ENCODE data around the gene ANAPC7.
"Not testable (repeated sequence)": the region's sequence is repeated elsewhere in the genome, so short reads cannot be mapped to it uniquely, and the experiment has no call there.

The ANAPC7 gene

DNA sequence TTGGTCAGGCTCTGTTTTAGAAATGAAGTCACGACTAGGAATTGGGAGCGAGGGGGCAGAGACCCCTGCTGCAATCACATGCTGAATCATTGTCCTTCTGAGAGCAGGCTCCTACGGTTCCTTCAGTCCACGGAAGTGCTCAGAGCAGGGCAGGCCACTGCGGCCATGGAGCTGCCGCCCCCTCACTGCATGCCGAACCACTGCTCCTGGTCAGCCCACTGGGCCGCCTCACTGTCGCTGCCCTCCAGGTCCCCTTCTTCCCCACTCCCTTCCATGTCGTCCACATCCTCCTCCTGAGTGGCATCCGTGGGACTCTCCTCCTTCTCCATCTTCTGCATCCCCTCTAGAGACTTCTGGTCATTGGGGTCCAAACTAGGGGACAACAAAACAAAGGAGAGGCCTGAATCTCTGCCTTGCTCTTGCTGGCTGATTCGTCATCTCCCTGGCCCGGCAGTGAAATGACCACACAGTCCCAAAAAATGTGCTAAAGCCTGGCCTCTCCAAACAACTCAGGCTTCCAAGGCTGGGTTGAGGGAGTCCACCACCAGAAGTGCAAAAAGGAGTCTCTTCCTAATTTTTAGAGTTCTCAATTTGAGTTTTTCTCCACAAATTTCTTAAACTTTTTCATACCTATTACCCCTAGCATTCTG, 29.4 kb downstream of the ANAPC7 start:
- no peak for DNase-seq (ENCODE audit: low read depth)

DNA sequence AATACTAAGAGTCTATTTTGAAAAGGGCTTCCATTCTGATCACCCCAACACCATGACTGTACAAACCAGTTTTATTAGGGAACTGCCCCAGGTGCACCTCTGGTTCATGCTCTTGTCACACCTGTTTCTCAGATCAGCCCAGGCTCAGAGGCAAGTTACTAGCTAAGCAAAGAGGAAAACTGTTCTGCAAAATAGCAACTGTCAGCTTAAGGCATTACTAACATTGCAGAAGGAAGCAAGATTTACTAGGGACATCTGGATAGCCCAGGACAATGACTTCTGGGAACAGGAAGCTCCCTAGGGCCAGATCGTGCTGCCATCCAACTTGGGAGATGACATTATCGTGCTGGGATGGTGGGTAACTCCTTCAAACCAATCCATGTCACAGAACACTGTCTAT, 30.1 kb downstream of the ANAPC7 start:
- no peak for DNase-seq (ENCODE audit: low read depth)

DNA sequence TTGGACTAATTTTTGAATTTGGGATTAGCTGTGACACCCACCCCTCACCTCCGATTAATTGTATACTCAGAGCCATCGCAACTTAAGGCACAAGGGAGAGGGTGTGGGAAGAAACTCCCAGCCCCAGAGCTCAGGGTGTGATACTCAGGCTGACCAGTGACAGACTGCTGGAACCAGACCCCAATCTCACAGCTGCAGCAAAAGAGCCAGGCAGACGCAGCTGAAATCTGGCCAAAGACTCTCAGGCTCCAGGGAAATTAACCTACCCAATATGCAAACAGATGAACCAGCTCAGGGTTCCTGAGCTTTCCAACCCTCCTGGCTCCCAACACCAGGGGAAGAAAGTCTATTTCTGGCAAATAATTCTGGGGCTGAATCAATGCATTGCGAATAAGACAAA, 30.5 kb downstream of the ANAPC7 start:
- no peak for DNase-seq (ENCODE audit: low read depth)

DNA sequence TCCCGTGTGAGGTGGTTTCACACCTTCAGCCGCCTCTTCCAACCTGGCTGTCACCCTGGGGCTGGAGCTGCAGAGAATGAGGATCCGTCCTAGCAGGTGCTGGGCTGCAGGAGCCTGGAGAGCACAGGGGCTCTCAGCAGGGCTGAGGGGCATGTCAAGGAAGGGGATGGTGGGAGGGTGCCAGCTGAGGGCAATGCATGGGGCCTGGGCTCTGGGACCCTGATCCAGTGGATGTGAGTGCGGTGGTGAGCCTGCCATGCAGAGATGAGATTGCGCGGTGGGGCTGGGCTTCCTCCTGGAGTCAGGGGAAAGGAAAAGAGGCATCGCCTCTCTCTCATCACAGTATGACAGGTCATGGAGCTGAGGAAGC, 31.5 kb downstream of the ANAPC7 start:
- DNase-seq (ENCODE audit: low read depth) = no peak

DNA sequence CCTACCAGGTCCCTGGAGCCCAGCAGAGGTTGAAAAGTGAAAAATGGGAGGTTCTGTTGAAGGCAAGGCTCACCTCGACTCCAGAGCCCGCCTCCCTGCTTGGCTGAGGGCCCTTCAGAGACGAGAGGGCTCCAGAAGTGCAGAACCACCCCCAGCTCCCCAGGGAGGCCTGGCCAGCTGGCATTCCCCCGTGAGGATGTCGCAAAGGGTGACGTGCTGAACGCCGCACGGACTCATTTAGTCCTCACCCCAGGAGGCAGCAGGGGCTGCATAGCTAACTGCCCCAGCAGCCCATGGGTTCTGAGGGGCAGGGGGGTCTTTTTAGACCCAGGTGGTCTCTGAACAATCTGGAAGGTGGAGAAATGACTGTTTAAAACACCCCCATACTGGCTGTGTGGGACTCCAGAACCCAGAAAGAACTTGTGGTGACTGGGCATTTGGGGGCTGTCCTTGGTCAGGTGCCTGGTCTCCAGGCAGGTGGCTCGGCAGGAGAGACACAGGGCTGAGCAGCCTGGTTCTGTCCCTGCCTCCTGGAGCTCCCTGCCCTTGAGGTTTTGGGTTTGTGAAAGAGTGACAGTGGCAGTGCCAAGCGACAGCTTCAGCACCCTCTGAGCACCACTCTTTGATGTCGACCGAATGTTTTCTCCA, 32.0 kb downstream of the ANAPC7 start:
- no peak for DNase-seq (ENCODE audit: low read depth)

DNA sequence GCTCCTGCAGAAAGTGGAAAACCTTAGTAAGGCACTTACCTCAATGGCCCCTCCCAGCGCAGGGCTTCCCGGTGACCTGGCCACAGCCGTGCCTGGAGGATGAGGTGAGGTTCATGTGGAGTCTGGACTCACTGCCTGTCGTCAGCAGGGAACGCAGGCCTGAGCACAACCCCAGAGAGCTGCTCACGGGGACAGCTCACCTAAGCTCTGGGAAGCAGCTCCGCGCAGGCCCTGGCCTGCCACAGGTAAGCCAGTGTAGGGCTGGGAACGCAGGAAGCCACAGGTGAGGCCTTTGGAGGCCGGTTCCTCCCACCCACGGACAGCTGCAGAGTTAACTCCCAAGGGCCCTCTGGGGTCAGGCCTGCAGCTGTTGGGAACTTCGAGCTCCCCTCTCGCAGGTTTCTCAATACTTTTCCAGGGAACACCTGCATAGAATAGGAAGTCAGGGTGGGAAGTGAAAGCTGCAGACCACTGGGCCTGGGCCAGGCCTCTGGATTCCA, 32.7 kb downstream of the ANAPC7 start:
- no peak for DNase-seq (ENCODE audit: low read depth)

DNA sequence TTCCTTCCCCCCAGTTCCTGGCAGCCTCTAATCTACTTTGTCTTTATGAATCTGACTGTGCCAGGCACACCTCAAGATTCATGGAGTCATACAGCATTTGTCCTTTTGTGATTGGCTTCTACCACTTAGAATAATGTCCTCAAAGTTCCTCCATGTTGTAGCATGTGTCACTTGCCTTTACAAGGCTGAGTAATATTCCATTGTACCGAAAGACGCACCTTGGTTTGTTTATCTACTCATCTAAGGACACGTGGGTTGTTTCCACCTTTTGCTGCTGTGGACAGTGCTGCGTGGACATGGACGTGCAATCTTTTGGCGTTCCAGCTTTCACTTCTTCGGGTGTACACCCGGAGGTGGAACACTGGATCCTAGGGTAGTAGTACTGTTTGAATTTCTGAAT, 33.5 kb downstream of the ANAPC7 start:
- no peak for DNase-seq (ENCODE audit: low read depth)

DNA sequence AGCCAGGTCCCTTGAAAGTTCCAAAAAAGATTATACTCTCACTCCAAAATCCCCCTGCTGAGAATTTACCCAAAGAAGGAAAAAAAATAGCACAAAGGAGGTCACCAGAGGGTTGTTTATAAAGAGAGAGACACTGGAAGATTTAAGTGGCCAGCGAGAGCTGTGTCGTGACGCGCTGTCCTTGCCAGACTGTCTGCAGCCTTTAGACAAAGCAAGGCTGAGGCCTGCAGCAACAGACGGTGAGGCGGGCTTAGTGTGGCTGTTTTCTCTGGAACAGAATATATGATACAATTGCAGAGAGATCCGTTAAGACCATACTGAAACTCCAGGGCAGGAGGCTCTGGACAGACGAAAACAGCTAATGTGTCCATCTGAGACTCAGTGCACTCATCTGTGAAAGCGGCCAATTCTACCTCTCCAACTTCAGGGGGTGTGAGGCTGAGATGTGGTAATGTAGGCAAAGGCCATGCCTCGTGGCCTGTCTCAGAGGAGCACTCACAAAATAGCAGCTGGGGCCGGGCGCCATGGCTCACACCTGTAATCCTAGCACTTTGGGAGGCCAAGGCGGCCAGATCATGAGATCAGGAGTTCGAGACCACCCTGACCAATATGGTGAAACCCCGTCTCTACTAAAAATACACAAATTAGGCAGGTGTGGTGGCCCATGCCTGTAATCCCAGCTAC, 36.2 kb downstream of the ANAPC7 start:
- no peak for DNase-seq (ENCODE audit: low read depth)

DNA sequence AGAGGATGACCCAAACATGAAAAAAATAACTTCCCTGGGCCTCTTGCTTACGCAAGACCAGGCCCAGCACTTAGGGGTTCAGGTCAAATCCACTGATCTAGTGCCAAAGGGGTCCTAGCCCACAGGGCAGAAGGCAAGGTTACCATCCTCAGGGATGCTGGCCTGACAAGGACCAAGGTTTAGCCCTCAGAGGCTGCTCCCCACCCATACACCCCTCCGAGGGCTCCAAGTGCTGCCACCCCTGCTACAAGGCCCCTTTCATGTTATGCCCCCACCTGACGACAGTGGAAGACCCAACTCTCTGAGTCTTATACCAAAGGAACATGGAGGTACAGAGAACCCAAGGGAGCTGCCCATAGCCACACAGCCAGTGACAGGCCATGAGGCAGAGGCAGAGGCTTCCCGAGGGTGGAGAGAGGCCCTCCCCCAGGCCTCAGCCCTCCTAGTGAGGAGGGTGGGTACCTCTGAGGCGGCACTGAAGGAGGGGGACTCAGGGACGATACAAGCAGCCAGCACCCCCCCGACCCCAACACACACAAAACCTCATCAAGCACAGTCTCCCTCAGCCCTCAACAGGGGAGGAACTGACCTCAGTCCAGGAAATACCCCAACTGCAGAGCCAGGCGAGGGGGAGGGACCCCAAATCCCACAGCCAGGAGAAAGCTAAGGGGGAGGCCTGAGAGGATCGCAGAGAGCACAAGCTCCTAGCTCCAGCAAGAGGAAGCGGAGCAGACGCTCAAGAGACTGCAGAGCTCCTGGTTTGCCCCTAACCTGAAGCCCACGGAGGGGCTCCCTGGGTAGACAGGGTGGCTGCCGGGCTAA, 37.0 kb downstream of the ANAPC7 start:
- DNase-seq (ENCODE audit: low read depth) = no peak

DNA sequence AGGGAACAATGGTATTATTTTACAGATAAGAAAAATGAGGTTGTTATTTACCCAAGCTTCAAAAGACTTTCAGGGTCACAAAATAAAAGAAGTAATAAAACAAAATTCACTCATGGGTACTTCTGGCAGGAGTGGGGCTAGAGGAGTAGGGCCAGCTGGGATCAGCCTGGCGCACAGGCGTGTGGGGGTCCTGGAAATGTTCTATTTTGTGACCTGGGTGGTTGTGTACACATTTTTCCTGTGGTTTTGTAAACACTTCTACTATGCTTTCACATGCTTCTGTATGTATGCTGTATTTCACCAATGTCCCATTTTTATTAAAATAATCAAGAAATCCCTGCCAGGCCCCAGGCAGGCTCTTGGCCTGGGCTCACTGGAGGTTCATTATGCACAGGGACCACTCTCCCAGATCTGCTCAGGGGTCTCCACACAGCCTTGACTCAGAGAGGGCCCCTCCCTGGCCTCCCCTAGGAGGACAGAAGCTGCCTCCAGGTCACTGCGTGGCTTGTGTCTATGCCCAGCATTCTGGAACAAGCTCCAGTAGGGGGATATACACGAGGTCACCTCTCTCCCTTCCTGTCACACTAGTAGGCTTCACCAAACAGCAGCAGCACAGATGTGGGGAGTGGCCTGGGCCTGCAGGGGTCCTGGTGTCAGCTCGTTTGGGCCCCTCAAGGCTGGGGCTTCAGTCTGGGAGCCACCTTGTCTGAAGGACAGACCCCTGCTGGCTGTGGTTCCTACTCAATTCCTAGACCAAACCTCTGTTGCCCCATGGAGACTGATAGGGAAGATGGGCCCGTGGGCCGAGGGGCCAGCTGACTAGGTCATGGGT, 37.8 kb downstream of the ANAPC7 start:
- no peak for DNase-seq (ENCODE audit: low read depth)

DNA sequence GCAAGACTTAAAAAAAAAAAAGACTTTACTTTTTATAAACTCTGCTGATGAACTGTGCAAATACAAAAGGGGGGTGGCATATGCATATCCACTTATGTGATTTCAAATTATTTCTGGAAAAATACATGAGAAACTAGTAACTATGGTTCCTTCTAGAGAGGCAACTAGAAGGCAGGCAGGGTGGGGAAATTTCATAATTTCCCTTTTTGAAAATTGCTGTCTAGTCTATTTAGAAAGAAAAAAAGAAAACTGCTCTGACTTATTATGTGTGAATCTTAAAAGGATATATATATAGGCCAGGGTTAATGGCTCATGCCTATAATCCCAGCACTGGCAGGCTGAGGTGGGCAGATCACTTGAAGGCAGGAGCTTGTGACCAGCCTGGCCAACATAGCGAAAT, 42.3 kb downstream of the ANAPC7 start:
- no peak for DNase-seq (ENCODE audit: low read depth)

DNA sequence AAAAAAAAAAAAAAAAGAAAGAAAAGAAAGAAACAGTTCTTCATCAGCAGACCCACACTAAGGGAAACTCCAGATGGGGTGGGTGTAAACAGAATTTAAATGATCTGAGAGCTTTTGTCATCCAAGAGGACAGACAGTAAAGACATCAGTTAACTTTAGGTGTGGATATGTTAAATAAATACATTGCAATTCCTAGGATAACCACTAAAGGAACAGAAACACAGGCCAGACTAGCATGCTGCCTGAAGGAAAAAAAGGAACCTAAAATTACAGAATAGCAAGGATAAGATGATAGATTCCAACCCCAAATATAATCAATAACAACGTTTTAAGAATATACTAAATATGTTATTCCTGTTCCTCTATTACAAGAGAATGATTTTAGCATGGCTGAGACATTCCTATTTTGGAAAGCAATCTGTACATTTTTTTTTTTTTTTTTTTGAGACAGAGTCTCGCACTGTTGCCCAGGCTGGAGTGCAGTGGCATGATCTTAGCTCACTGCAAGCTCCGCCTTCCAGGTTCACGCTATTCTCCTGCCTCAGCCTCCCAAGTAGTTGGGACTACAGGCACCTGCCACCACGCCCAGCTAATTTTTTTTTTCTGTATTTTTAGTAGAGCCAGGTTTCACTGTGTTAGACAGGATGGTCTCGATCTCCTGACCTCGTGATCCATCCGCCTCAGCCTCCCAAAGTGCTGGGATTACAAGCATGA, 45.0 kb downstream of the ANAPC7 start:
- not testable (repeated sequence) for DNase-seq (ENCODE audit: low read depth)

DNA sequence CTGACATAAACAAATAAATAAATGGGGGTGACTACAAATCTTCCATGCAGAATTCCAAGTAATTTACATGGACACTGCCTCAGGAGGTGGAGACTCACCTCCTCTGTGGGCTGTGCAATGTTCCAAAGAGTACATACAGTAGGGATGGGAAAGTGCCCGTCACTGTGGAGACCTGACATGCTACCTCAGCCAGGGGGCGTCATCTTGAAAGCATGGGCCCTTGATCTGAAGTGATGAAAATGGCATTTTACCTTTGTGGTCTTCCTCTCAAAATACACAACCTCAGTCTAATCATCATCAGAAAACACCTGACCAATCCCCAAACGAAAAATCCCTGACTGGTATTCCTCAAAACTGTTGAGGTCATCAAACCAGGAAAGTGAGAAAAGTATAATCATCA, 48.4 kb downstream of the ANAPC7 start:
- DNase-seq (ENCODE audit: low read depth) = no peak

DNA sequence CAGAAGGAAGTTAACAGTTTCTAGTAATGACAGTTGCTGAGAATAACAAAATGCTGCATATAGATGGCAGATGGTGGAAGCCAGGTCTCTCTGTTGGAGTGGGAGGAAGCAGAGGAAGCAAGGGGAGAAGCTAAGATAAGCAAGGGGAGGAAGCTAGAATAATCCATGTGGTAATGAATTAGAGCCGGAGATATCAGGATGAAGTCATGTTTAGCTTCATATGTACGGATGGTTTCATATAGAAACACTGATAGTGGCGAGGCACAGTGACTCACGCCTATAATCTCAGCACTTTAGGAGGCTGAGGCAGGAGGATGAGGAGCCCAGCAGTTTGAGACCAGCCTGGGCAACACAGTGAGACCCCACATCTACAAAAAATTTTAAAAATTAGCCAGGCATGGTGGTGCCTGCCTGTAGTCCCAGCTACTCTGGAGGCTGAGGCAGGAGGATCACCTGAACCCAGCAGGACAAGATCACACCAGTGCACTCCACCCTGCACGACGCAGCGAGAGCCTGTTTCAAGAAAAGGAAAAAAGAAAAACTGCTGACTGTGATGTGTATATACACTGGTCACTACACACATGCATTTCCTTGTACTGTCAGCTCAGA, 49.2 kb downstream of the ANAPC7 start:
- DNase-seq (ENCODE audit: low read depth) = peak; percentile 14

DNA sequence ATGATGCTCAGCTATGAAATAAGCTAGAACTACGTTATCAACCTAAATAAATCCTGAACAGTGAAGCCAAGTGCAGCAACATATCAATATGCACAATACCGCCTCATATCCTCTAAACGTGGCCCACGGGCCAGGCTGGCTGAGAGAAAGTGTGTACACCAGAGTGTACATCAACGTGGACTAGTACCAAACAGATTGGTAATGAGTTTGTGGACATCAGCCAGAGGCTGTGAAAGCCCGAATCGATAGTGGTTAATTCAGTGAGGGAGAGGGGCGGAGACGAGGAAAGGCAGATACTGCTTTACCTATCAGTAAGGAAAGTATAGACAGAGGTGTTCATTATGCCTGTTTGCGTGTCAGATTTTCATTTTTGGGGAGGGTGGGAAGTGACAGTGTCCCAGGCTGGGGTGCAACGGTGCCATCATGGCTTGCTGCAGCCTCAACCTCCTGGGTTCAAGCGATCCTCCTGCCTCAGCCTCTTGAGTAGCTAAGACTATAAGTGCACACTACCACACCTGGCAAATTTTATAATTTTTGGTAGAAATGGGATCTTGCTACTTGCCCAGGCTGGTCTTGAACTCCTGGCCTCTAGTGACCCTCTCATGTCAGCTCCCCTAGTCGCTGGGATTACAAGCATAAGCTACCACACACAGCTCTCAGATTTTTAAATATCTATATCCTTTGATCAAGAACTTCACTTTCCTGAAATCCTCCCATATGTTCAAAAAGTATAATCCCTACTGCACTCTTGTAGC, 50.1 kb downstream of the ANAPC7 start:
- DNase-seq (ENCODE audit: low read depth) = no peak

DNA sequence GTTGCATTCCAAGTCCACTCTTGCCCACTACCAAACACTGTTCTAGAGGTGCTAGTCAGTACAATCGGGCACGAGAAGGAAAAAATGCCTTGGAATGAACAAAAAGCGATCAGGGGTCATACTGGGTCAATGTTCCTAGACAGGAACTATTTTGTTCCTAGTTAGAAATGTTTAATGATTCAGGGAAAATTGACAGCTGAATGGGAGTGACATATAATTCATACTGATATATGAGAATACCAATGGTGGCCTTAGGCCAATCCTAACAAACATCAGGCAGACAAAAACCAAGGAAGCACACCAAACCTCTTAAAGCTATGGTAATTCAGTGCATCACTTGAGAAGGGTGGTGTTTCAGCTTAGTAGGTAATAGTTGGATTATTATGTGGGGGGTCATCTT, 51.1 kb downstream of the ANAPC7 start:
- no peak for DNase-seq (ENCODE audit: low read depth)

DNA sequence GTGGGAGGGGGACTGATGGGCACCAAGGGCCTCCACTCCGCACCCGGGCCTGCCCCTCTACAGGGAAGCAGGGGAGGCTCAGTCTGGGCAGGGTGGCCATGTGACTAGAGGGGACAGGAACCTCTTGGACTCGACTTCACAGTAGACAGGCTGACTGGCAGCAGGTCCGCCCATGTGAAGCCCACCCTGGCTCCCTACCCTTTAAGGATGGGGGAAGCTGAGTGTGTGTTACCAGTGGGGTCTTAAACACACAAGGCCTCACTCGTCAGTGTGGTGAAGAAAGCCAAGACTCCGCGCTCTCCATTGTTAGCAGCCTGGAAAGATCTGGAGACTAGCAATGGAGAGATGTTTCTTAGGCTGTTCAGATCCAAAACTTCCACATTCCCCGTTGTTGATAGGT, 52.4 kb downstream of the ANAPC7 start:
- DNase-seq (ENCODE audit: low read depth) = no peak

DNA sequence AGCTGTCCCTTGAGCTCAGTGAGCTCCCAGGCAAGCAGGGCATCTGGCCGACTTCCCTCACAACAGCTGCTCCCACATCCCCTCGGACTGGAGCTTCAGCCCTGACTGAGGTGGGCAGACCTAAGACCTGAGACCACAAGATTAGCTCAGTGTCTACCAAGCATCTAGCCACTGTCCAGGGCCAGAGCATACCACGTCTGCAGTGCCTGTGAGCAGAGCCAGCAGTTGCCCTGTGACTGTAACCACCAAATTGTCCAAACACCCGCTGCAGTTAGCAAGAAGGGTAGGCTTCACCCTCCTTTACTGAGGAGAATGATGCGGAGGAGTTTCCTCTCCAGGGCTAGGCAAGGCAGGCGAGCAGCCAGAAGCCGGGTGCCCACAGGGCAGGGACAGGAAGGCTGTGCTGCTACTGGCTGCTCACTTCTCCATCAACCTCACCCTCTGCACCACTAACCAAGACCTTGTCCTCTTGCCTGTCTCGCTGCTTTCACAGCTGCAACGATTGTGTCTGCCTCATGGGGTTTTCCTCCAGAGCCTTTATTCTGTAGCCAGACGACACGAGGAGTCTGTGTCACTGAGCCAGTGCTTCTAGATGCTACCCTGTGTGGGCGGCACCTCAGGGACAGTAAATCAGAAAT, 53.9 kb downstream of the ANAPC7 start:
- DNase-seq (ENCODE audit: low read depth) = no peak

DNA sequence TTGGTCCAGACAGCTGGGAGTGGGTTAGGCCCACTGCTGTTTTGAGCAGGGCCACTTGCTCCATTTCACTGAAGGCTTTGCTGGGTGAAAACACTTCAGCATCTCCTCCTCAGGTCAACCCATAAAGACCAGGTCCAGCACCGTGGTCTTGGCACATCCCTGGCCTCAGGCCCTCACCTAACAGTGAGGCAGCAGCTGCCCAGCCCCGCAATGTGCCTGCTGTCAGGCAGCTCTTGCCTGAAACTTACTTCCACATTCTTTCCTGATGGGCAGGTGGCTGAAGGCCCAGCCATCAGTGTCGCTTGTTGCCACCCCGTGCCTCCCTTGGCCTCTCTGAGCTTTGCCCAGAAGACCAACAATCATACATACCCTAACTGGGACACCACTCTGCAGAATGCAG, 54.4 kb downstream of the ANAPC7 start:
- no peak for DNase-seq (ENCODE audit: low read depth)

Measured in non-pigmented ciliary epithelial cell (primary cell).